GM12874 (cell line): ENCODE results near the gene AVL9.

Source experiments
- CTCF ChIP-seq: IDR thresholded peaks from 2 replicates; pipeline ENCODE4 v1.5.1; 2011; ENCODE audit warnings: low read depth, mild to moderate bottlenecking, control low read depth, low read length, moderate library complexity; ENCODE audit not compliant: insufficient read depth

Gene AVL9

GRCh38 chr7:32573110-32573687 is 77.9 kb downstream of the AVL9 start:
- TF ChIP-seq CTCF: no peak

GRCh38 chr7:32574626-32575025 is 79.3 kb downstream of the AVL9 start:
- TF ChIP-seq CTCF: no peak

GRCh38 chr7:32577421-32577820 is 82.1 kb downstream of the AVL9 start:
- TF ChIP-seq CTCF: no peak

GRCh38 chr7:32579776-32580175 is 84.5 kb downstream of the AVL9 start:
- no peak for TF ChIP-seq CTCF

GRCh38 chr7:32580646-32581045 is 85.4 kb downstream of the AVL9 start:
- no peak for TF ChIP-seq CTCF

GRCh38 chr7:32582036-32582435 is 86.7 kb downstream of the AVL9 start:
- TF ChIP-seq CTCF: no peak

- TF ChIP-seq CTCF: no peak
Measured at GRCh38 chr7:32583791-32584190, 88.5 kb downstream of the AVL9 start.
